K562 (cell line): Measurements from ENCODE around the gene NPEPPS.

Experiments
- CTCF ChIP-seq, 3 experiments: IDR thresholded peaks in 2 of 3; conservative IDR thresholded peaks in 1 of 3; 2 replicates each; pipeline ENCODE4 v1.5.1; 2011 to 2012; ENCODE audit warnings: low read length in 3 of 3, mild to moderate bottlenecking in 3 of 3, control low read depth in 2 of 3, improper control_type of control experiment in 1 of 3, inconsistent platforms in 1 of 3, low read depth in 1 of 3, mixed read lengths in 1 of 3, moderate library complexity in 1 of 3; ENCODE audit not compliant: insufficient read depth in 2 of 3
- ETV6 ChIP-seq, 3 experiments: fragments of 150-350 bp in 1 of 3; sonication (generic) in 1 of 3; formaldehyde crosslinking in 1 of 3; IDR thresholded peaks; 2 replicates each; pipeline versions ENCODE4 v1.6.1 to v1.8.0; 2014 to 2022; ENCODE audit warnings: borderline replicate concordance in 2 of 3, low read depth in 2 of 3, antibody characterized with exemption in 1 of 3, low read length in 1 of 3, mild to moderate bottlenecking in 1 of 3, missing genetic modification reagents in 1 of 3
- JUND ChIP-seq, 2 experiments: IDR thresholded peaks; 2 replicates in 1 of 2; 3 replicates in 1 of 2; pipeline ENCODE4 v1.6.1; 2011; ENCODE audit warnings: borderline replicate concordance in 2 of 2, low read depth in 2 of 2, low read length in 2 of 2, improper control_type of control experiment in 1 of 2, missing biosample characterization in 1 of 2, missing genetic modification characterization in 1 of 2, missing genetic modification reagents in 1 of 2
- KDM1A ChIP-seq, 2 experiments: fragments of 450-650 bp; IDR thresholded peaks; 2 replicates each; pipeline ENCODE4 v1.6.1; 2016; ENCODE audit warnings: mild to moderate bottlenecking in 2 of 2
- ZFP91 ChIP-seq: sonication (generic); formaldehyde crosslinking; IDR thresholded peaks from 2 replicates; pipeline ENCODE4 v1.8.0; 2022; ENCODE audit warnings: mild to moderate bottlenecking, missing genetic modification reagents

- TF ChIP-seq CTCF (IDR thresholded peaks at IDR 0.05 in 2 of 3, conservative IDR thresholded peaks at IDR 0.05 in 1 of 3; ENCODE audit: insufficient read depth in 2 of 3, low read depth in 1 of 3, low read length in 3 of 3): no peak
- TF ChIP-seq ZFP91 (CRISPR knock-in tag): no peak
- peak; percentile 19; the same call in 1 of the 2 replicates for TF ChIP-seq JUND (IDR thresholded peaks at IDR 0.05; ENCODE audit: borderline replicate concordance, low read depth, low read length)
- no peak; the same call in 2 of the 3 replicates for TF ChIP-seq JUND (tag; IDR thresholded peaks at IDR 0.05; ENCODE audit: borderline replicate concordance, low read depth, low read length)
- TF ChIP-seq ETV6 (IDR thresholded peaks at IDR 0.05; ENCODE audit: borderline replicate concordance in 1 of 2, low read depth in 2 of 2, low read length in 1 of 2): no peak
- TF ChIP-seq ETV6 (CRISPR knock-in tag; IDR thresholded peaks at IDR 0.05; ENCODE audit: borderline replicate concordance): no peak
- peak in 1 of 2 experiments; percentile 96; a peak in 2 of 4 replicates for TF ChIP-seq KDM1A (IDR thresholded peaks at IDR 0.05)
Observed at GRCh38 chr17:47650525-47651522, 119.9 kb downstream of the NPEPPS start.
